ENCODE measurements around the gene LILRA5. TPM values are rescaled to one million over a fixed set of nuclear protein-coding genes. Genes with fewer than 3 reads are reported as not detected.

LILRA5 gene
- total RNA-seq, 1 donor from 2014 or later: not detected

DNA sequence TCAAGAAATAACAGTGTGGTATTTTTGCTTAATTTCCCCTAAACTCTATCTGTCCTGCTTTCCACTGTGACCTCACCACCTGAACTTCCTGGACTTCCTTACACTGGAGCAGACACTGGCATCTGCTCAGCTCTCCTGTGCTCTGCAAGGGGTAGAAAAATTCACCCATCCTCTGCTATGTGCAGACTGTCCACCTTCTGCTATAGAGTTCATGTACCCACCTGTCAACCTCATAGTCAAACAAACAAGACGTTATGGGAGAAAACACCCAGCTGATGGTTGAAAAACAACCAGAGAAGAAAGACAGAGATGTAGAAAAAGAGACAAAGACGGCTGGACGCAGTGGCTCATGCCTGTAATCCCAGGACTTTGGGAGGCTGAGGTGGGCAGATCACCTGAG lies 39.6 kb upstream of the LILRA5 start:
- DNase-seq (ENCODE audit: low read depth): no peak
- TF ChIP-seq, protein P1, sequence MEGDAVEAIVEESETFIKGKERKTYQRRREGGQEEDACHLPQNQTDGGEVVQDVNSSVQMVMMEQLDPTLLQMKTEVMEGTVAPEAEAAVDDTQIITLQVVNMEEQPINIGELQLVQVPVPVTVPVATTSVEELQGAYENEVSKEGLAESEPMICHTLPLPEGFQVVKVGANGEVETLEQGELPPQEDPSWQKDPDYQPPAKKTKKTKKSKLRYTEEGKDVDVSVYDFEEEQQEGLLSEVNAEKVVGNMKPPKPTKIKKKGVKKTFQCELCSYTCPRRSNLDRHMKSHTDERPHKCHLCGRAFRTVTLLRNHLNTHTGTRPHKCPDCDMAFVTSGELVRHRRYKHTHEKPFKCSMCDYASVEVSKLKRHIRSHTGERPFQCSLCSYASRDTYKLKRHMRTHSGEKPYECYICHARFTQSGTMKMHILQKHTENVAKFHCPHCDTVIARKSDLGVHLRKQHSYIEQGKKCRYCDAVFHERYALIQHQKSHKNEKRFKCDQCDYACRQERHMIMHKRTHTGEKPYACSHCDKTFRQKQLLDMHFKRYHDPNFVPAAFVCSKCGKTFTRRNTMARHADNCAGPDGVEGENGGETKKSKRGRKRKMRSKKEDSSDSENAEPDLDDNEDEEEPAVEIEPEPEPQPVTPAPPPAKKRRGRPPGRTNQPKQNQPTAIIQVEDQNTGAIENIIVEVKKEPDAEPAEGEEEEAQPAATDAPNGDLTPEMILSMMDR (conservative IDR thresholded peaks at IDR 0.05; ENCODE audit: low read depth, low read length): no peak
- no peak overlapping the region for H3K4me3 ChIP-seq (ENCODE audit: low read depth, low read length)

DNA sequence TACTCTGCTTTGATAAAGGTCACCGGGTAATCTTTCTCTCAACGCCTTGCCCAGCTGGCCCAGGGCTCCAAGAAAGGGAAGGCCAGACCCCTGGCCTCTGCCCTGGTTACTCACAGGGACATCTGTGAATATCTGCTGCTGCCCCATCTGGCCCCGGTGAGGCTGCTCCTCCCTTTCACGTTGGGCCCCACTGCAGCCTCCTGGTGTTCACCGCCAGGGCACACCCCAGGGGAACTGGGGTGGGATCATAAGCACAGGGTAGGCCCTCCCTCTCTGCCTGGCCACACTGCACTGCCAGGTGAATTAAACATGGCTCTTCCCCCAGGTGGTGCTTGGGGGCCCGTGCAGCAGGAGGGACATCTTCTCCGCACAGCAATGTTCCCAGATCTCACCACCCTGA lies 39.1 kb upstream of the LILRA5 start:
- no peak for DNase-seq (ENCODE audit: low read depth)
- TF ChIP-seq, protein P1 (conservative IDR thresholded peaks at IDR 0.05; ENCODE audit: low read depth, low read length): no peak
- H3K4me3 ChIP-seq (ENCODE audit: low read depth, low read length): no peak overlapping the region

DNA sequence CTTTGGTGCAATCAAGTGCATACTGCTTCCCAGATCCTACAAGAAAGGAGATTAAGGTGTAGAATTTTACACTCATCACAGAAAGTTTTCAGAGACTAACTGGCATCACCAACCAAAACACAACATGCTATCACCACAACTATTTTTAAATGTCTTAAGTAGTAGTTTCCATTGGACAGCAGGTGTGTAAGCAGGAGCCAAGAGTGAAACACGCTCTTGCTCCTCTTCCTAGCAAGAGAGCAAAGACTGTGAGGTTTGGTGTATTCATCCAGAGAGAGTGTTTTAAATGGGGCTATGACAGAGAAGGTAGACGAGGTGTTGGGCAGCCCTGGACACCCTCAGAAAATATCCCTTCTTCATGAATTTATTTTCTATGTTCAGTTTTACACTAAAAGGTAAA lies 38.5 kb upstream of the LILRA5 start:
- no peak overlapping the region for H3K4me3 ChIP-seq (ENCODE audit: low read depth, low read length)
- TF ChIP-seq, protein P1 (conservative IDR thresholded peaks at IDR 0.05; ENCODE audit: low read depth, low read length): no peak
- no peak for DNase-seq (ENCODE audit: low read depth)

DNA sequence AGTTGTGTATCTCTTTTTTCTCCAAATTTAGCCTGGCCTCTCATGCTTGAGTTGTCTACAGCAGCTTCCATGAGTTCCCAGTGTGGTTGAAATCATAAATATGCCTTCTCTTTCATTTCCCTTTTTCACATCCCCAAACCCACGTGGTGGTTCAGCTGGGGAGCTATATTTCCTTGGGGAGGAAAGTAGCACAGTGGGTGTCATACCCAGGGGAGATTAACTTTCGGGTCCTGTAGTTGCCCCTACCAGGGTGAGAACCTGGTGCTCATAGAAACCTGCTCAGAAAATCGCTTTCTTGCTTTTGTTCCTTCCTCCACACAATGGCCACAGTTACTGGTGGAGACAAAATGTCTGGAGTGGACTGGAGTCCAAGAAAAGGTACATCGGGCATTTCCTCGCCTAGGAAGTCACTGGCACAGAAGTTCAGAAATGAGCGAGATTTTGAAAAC lies 33.0 kb upstream of the LILRA5 start:
- DNase-seq (ENCODE audit: low read depth): no peak
- no peak overlapping the region for H3K4me3 ChIP-seq (ENCODE audit: low read depth, low read length)
- TF ChIP-seq, protein P1 (conservative IDR thresholded peaks at IDR 0.05; ENCODE audit: low read depth, low read length): no peak

DNA sequence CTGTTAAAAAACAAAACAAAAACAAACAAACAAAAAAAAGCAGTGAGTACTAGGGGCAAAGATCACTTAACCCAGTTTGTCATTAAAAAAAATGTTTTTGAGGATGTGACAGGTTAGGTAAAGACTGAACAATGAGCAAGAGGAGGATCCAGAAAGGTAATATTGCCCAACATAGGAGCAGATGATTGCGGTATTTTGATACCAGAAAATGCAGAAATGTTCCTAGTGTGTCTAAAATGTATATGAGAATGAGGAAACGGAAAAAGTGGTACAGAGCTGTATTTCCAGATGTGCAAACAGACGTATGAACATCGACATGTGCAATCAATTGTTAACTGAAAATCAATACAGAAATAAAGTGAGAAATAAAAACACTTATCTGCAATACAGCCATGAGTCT lies 30.9 kb upstream of the LILRA5 start:
- TF ChIP-seq, protein P1 (conservative IDR thresholded peaks at IDR 0.05; ENCODE audit: low read depth, low read length): no peak
- no peak overlapping the region for H3K4me3 ChIP-seq (ENCODE audit: low read depth, low read length)
- no peak for DNase-seq (ENCODE audit: low read depth)

DNA sequence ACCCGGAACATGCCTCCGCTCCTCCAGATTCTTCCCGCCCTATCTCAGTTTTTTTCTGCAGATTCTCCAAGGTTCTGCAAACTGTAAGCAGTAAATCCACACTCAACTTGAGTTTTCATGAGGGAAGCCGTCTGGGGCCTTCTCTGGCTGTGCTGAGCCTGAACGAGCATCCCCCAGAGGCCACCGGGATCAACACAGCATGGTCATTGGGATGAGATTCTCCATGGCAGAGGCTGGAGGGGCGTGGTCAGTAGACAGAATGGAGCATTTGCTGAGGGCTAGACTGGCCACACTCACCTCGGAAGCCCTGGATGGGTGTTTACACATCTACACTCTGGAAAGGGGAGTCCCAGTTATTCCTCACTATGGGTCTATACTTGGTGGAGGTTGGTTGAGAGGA lies 28.3 kb upstream of the LILRA5 start:
- TF ChIP-seq, protein P1 (conservative IDR thresholded peaks at IDR 0.05; ENCODE audit: low read depth, low read length): no peak
- H3K4me3 ChIP-seq (ENCODE audit: low read depth, low read length): no peak overlapping the region
- DNase-seq (ENCODE audit: low read depth): no peak

DNA sequence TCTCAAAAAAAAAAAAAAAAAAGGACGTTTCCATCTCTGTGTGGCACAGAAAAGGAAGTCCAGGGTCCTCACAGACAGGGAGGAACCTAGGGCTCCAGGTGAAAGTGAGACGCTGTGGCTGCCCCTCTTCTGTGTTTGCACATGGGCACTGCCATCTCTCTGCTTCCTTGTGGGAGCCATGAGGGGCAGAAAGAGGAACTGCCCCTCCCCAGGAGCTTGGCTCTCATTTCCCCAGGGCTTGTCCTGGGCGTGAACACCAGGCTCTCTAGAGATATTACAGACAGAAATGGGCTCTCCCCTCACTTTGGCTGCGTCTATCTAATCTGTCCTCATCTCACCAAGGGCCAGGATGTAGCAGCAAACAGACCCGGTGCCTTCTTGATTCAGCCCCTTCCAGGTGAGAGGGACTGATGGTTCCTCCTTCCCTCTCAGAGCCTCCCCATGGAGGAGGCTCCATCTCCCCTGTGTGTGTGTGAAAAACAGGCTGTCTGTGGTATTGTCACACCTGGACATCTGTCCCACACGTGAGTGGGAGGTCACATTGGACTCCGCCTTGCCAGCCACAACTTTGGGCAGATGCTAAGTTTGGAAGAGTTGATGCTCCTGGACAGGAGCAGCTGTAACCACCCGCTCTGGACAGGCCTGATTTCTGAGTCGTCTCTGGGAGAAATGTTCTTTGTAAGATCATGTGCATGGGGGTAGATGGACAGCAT lies 26.8 kb upstream of the LILRA5 start:
- no peak overlapping the region for H3K4me3 ChIP-seq (ENCODE audit: low read depth, low read length)
- TF ChIP-seq, protein P1 (conservative IDR thresholded peaks at IDR 0.05; ENCODE audit: low read depth, low read length): no peak
- no peak for DNase-seq (ENCODE audit: low read depth)
